ENCODE measurements around the gene NAV2. TPM values are rescaled to one million over a fixed set of nuclear protein-coding genes. Genes with fewer than 3 reads are reported as not detected.

Gene NAV2
- total and polyA plus RNA-seq, 2 experiments from 2014 or later = 26.0 to 45.0 TPM

GRCh38 chr11:19702620-19703019 lies 10.0 kb upstream of the NAV2 start (continued):
- no peak for TF ChIP-seq ZNF462 (CRISPR knock-in tag; IDR thresholded peaks at IDR 0.05)
- TF ChIP-seq NANOG (IDR thresholded peaks at IDR 0.05; ENCODE audit: borderline replicate concordance) = no peak
- no peak for TF ChIP-seq STAT1 (IDR thresholded peaks at IDR 0.05; ENCODE audit: unreplicated experiment)
- TF ChIP-seq ZNF331 (CRISPR knock-in tag; IDR thresholded peaks at IDR 0.05; ENCODE audit: low read depth) = no peak

- Histone ChIP-seq H3K27ac (ENCODE audit: low read depth) (no peak overlapping the region), H3K27me3 (ENCODE audit: insufficient read depth) (no peaks in the 10 kb centered on the region), H3K79me2 (replicated peaks; ENCODE audit: insufficient read depth) (no peaks in the 10 kb centered on the region), H3K4me3 (no peak overlapping the region), H2AFZ (peak overlapping the region; percentile 86), H4K20me1 (replicated peaks; ENCODE audit: insufficient read depth) (no peaks in the 10 kb centered on the region), H3K4me2 (no peak overlapping the region), H3K36me3 (ENCODE audit: insufficient read depth) (no peaks in the 10 kb centered on the region), H3F3A (replicated peaks; ENCODE audit: low read depth) (no peaks in the 10 kb centered on the region), H3K4me1 (ENCODE audit: insufficient read depth) (no peaks in the 10 kb centered on the region), H3K9me2 (ENCODE audit: insufficient read depth) (no peaks in the 10 kb centered on the region)
- no peak overlapping the region for H3K4me3 Mint-ChIP-seq
- H3K27me3 Mint-ChIP-seq (ENCODE audit: insufficient read depth, low read depth, poor library complexity) = no peaks in the 10 kb centered on the region
- H3K9me3 Mint-ChIP-seq = no peaks in the 10 kb centered on the region
- H3K4me1 Mint-ChIP-seq = peaks cover 16% of the 10 kb centered on the region
- ATAC-seq = peak; percentile 65
- no peak for DNase-seq (ENCODE audit: low spot score)
- H3K27ac Mint-ChIP-seq = no peak overlapping the region
- H3K36me3 Mint-ChIP-seq (ENCODE audit: low read depth) = no peaks in the 10 kb centered on the region
- TF ChIP-seq CTCF (conservative IDR thresholded peaks at IDR 0.05; ENCODE audit: low read depth in 2 of 2) (no peak), ETS1 (IDR thresholded peaks at IDR 0.05) (no peak), REST (IDR thresholded peaks at IDR 0.05; ENCODE audit: unreplicated experiment) (no peak), POLR2AphosphoS5 (IDR thresholded peaks at IDR 0.05; ENCODE audit: low read depth) (no peak), JUNB (IDR thresholded peaks at IDR 0.05; ENCODE audit: unreplicated experiment) (no peak), EZH2phosphoT487 (IDR thresholded peaks at IDR 0.05; ENCODE audit: unreplicated experiment) (no peak), ZNF114 (CRISPR knock-in tag; IDR thresholded peaks at IDR 0.05) (no peak), ZNF331 (CRISPR knock-in tag; IDR thresholded peaks at IDR 0.05; ENCODE audit: low read depth) (no peak), NANOG (IDR thresholded peaks at IDR 0.05; ENCODE audit: borderline replicate concordance) (no peak), STAT1 (IDR thresholded peaks at IDR 0.05; ENCODE audit: unreplicated experiment) (no peak), EZH2 (IDR thresholded peaks at IDR 0.05; ENCODE audit: low read depth, unreplicated experiment) (no peak), CREB1 (CRISPR knock-in tag; IDR thresholded peaks at IDR 0.05; ENCODE audit: low read depth) (no peak)
Measured at GRCh38 chr11:19703211-19703610, 9.4 kb upstream of the NAV2 start.

All from GM23338 (cell line).